DND-41 (cell line): ENCODE measurements around the gene NOC4L.

Source experiments
- ATAC-seq: fragments of 200-7000 bp; cut with Tn5 transposase; 3 replicates; pipeline ENCODE4 v1.9.1; 2021; ENCODE audit warnings: low read depth; ENCODE audit not compliant: insufficient read depth
- DNase-seq: peaks from one replicate; pipeline ENCODE4 v3.0.0-alpha.2; 2020
- H2AFZ ChIP-seq: 2 replicates; pipeline ENCODE4 v1.6.0; 2012; ENCODE audit warnings: low read depth, low read length
- H3K27ac ChIP-seq: 2 replicates; pipeline ENCODE4 v1.5.1; 2012; ENCODE audit warnings: low read length, inconsistent platforms
- H3K27me3 ChIP-seq: fragments of 200-600 bp; sonication (generic); 2 replicates; pipeline ENCODE4 v1.6.0; 2012; ENCODE audit warnings: low read length, mild to moderate bottlenecking, inconsistent platforms; ENCODE audit not compliant: insufficient read depth, poor library complexity
- H3K36me3 ChIP-seq: 2 replicates; pipeline ENCODE4 v1.5.1; 2012; ENCODE audit warnings: low read length, inconsistent platforms; ENCODE audit not compliant: insufficient read depth
- H3K4me1 ChIP-seq: 2 replicates; pipeline ENCODE4 v1.5.1; 2012; ENCODE audit warnings: mild to moderate bottlenecking, low read length; ENCODE audit not compliant: insufficient read depth
- H3K4me2 ChIP-seq: 2 replicates; pipeline ENCODE4 v1.6.0; 2012; ENCODE audit warnings: mild to moderate bottlenecking, moderate library complexity, low read length, inconsistent platforms; ENCODE audit not compliant: insufficient read depth
- H3K4me3 ChIP-seq, 2 experiments: fragments of 200-600 bp in 1 of 2; shearing (Covaris generic) in 1 of 2; 2 replicates each; pipeline ENCODE4 v1.5.1; 2012 to 2016; ENCODE audit warnings: inconsistent platforms in 2 of 2, low read length in 2 of 2, mild to moderate bottlenecking in 2 of 2, low read depth in 1 of 2, moderate library complexity in 1 of 2
- H3K79me2 ChIP-seq: 2 replicates; pipeline ENCODE4 v1.6.0; 2012; ENCODE audit warnings: low read length, inconsistent platforms; ENCODE audit not compliant: insufficient read depth
- H3K9ac ChIP-seq: 2 replicates; pipeline ENCODE4 v1.6.0; 2012; ENCODE audit warnings: low read depth, mild to moderate bottlenecking, inconsistent platforms, low read length, moderate library complexity
- H3K9me3 ChIP-seq: 2 replicates; pipeline ENCODE4 v1.5.1; 2012; ENCODE audit warnings: low read length, moderate library complexity, mild to moderate bottlenecking, inconsistent platforms; ENCODE audit not compliant: insufficient read depth, severe bottlenecking
- H4K20me1 ChIP-seq: 2 replicates; pipeline ENCODE4 v1.6.0; 2012; ENCODE audit warnings: low read length; ENCODE audit not compliant: insufficient read depth
- CTCF ChIP-seq: IDR thresholded peaks from 2 replicates; pipeline ENCODE4 v1.5.1; 2012; ENCODE audit warnings: borderline replicate concordance, low read length, moderate library complexity, mild to moderate bottlenecking; ENCODE audit not compliant: poor library complexity, severe bottlenecking; ENCODE audit errors: extremely low read depth
- EZH2 ChIP-seq: IDR thresholded peaks from 3 replicates; pipeline ENCODE4 v1.6.1; 2012; ENCODE audit warnings: borderline replicate concordance, low read depth, mild to moderate bottlenecking, moderate library complexity, low read length, inconsistent platforms; ENCODE audit not compliant: severe bottlenecking

NOC4L gene

GRCh38 chr12:132173135-132174014 is 29.1 kb downstream of the NOC4L start:
- no peak overlapping the region for H3K9ac ChIP-seq
- no peaks in the 10 kb centered on the region for H3K9me3 ChIP-seq
- H4K20me1 ChIP-seq, result no peaks in the 10 kb centered on the region
- no peaks in the 10 kb centered on the region for H3K79me2 ChIP-seq
- ATAC-seq (no peak), DNase-seq (no peak)
- H3K27me3 ChIP-seq, result no peaks in the 10 kb centered on the region
- no peak overlapping the region for H3K27ac ChIP-seq
- H3K4me2 ChIP-seq, result no peak overlapping the region
- no peak overlapping the region for H2AFZ ChIP-seq
- H3K4me1 ChIP-seq, result peaks cover 7% of the 10 kb centered on the region
- H3K4me3 ChIP-seq, result no peak overlapping the region
- TF ChIP-seq CTCF (no peak), EZH2 (no peak)
- H3K36me3 ChIP-seq, result no peaks in the 10 kb centered on the region

- TF ChIP-seq EZH2, result no peak
- no peak for TF ChIP-seq CTCF
- H3K36me3 ChIP-seq, result no peaks in the 10 kb centered on the region
- H3K9ac ChIP-seq, result no peak overlapping the region
- H3K27me3 ChIP-seq, result no peaks in the 10 kb centered on the region
- H3K9me3 ChIP-seq, result no peaks in the 10 kb centered on the region
- no peak overlapping the region for H3K4me3 ChIP-seq
- H2AFZ ChIP-seq, result no peak overlapping the region
- H3K4me1 ChIP-seq, result peaks cover 14% of the 10 kb centered on the region
- H3K79me2 ChIP-seq, result no peaks in the 10 kb centered on the region
- ATAC-seq (no peak), DNase-seq (no peak)
- H3K4me2 ChIP-seq, result no peak overlapping the region
- no peaks in the 10 kb centered on the region for H4K20me1 ChIP-seq
- H3K27ac ChIP-seq, result no peak overlapping the region
Measured at GRCh38 chr12:132174015-132174838, 30.0 kb downstream of the NOC4L start.

GRCh38 chr12:132174839-132175490 is 30.7 kb downstream of the NOC4L start:
- ATAC-seq, result no peak
- Histone ChIP-seq H3K4me3 (no peak overlapping the region), H3K4me2 (no peak overlapping the region), H2AFZ (no peak overlapping the region), H4K20me1 (no peaks in the 10 kb centered on the region), H3K79me2 (no peaks in the 10 kb centered on the region), H3K4me1 (peaks cover 14% of the 10 kb centered on the region), H3K36me3 (no peaks in the 10 kb centered on the region), H3K27ac (no peak overlapping the region), H3K9ac (no peak overlapping the region), H3K9me3 (no peaks in the 10 kb centered on the region), H3K27me3 (no peaks in the 10 kb centered on the region)
- no peak for TF ChIP-seq EZH2
- no peak for TF ChIP-seq CTCF
- no peak for DNase-seq
